Trophoblast cell (in vitro differentiated cells and primary cell): ENCODE measurements around the gene TP53.
A peak's percentile ranks its signal among the peaks of the same experiment; 100 is the strongest.

Experiments used
- DNase-seq, 2 donors: peaks; one replicate each; pipeline ENCODE4 v3.0.0-alpha.2; 2016
- H2AFZ ChIP-seq: 2 replicates; pipeline ENCODE4 v1.6.1; 2013; ENCODE audit warnings: low read length, moderate library complexity, mild to moderate bottlenecking; ENCODE audit not compliant: insufficient read depth, poor library complexity
- H2AK5ac ChIP-seq: 2 replicates; pipeline ENCODE4 v1.6.1; 2013; ENCODE audit warnings: mild to moderate bottlenecking, low read length
- H2BK120ac ChIP-seq: 2 replicates; pipeline ENCODE4 v1.6.1; 2013; ENCODE audit warnings: low read length, mild to moderate bottlenecking, moderate library complexity; ENCODE audit not compliant: insufficient read depth, poor library complexity
- H2BK12ac ChIP-seq: 2 replicates; pipeline ENCODE4 v1.6.1; 2013; ENCODE audit warnings: mild to moderate bottlenecking, low read length, moderate library complexity
- H2BK5ac ChIP-seq: 2 replicates; pipeline ENCODE4 v1.6.1; 2013; ENCODE audit warnings: low read length, low read depth, moderate library complexity, mild to moderate bottlenecking; ENCODE audit not compliant: poor library complexity
- H3K14ac ChIP-seq: 2 replicates; pipeline ENCODE4 v1.6.1; 2013; ENCODE audit warnings: mild to moderate bottlenecking, low read length
- H3K18ac ChIP-seq: 2 replicates; pipeline ENCODE4 v1.6.1; 2013; ENCODE audit warnings: mild to moderate bottlenecking, low read length
- H3K23ac ChIP-seq: 2 replicates; pipeline ENCODE4 v1.6.1; 2013; ENCODE audit warnings: low read length
- H3K27ac ChIP-seq: 2 replicates; pipeline ENCODE4 v1.5.1; 2013; ENCODE audit warnings: low read depth, mild to moderate bottlenecking, inconsistent platforms, low read length, moderate library complexity
- H3K27me3 ChIP-seq: 2 replicates; pipeline ENCODE4 v1.6.1; 2013; ENCODE audit warnings: inconsistent platforms, mild to moderate bottlenecking, low read length, moderate library complexity; ENCODE audit not compliant: insufficient read depth
- H3K36me3 ChIP-seq, 2 experiments: 1 replicate in 1 of 2; 2 replicates in 1 of 2; pipeline ENCODE4 v1.6.1; 2013; ENCODE audit warnings: low read length in 2 of 2, mild to moderate bottlenecking in 2 of 2, moderate library complexity in 1 of 2; ENCODE audit not compliant: insufficient read depth in 2 of 2, control insufficient read depth in 1 of 2
- H3K4ac ChIP-seq: 2 replicates; pipeline ENCODE4 v1.6.1; 2013; ENCODE audit warnings: low read depth, mild to moderate bottlenecking, low read length, moderate library complexity
- H3K4me1 ChIP-seq, 2 experiments: 1 replicate in 1 of 2; 2 replicates in 1 of 2; pipeline ENCODE4 v1.6.1; 2013; ENCODE audit warnings: low read length in 2 of 2, mild to moderate bottlenecking in 2 of 2, moderate library complexity in 1 of 2; ENCODE audit not compliant: insufficient read depth in 2 of 2, control insufficient read depth in 1 of 2
- H3K4me2 ChIP-seq: 2 replicates; pipeline ENCODE4 v1.6.1; 2013; ENCODE audit warnings: inconsistent platforms, mild to moderate bottlenecking, low read length, moderate library complexity
- H3K4me3 ChIP-seq: 2 replicates; pipeline ENCODE4 v1.5.1; 2013; ENCODE audit warnings: mild to moderate bottlenecking, low read depth, low read length, inconsistent platforms
- H3K79me1 ChIP-seq: one replicate; pipeline ENCODE4 v1.6.1; 2013; ENCODE audit warnings: low read length
- H3K79me2 ChIP-seq: 2 replicates; pipeline ENCODE4 v1.6.1; 2013; ENCODE audit warnings: low read length, mild to moderate bottlenecking; ENCODE audit not compliant: control insufficient read depth, insufficient read depth, poor library complexity
- H3K9ac ChIP-seq: 2 replicates; pipeline ENCODE4 v1.6.1; 2013; ENCODE audit warnings: mild to moderate bottlenecking, low read length
- H3K9me3 ChIP-seq: 2 replicates; pipeline ENCODE4 v1.6.1; 2013; ENCODE audit warnings: low read depth, mild to moderate bottlenecking, control low read depth, inconsistent platforms, low read length; ENCODE audit not compliant: insufficient read depth
- H4K12ac ChIP-seq: 2 replicates; pipeline ENCODE4 v1.6.1; 2013; ENCODE audit warnings: low read depth, mild to moderate bottlenecking, low read length, moderate library complexity
- H4K8ac ChIP-seq: 2 replicates; pipeline ENCODE4 v1.6.1; 2013; ENCODE audit warnings: low read depth, mild to moderate bottlenecking, low read length, moderate library complexity
- H4K91ac ChIP-seq: one replicate; pipeline ENCODE4 v1.6.1; 2013; ENCODE audit warnings: low read depth, mild to moderate bottlenecking, low read length, moderate library complexity
- whole genome bisulfite sequencing: extraction: QIAGEN DNeasy Blood & Tissue Kit; methylation state at CpG from one replicate; pipeline ENCODE4 v1.1.7; 2013; ENCODE audit warnings: missing lambda C conversion rate; ENCODE audit not compliant: insufficient read length, insufficient coverage; ENCODE audit errors: extremely low coverage; 5-methylcytosine and 5-hydroxymethylcytosine counted together

Gene TP53

DNA sequence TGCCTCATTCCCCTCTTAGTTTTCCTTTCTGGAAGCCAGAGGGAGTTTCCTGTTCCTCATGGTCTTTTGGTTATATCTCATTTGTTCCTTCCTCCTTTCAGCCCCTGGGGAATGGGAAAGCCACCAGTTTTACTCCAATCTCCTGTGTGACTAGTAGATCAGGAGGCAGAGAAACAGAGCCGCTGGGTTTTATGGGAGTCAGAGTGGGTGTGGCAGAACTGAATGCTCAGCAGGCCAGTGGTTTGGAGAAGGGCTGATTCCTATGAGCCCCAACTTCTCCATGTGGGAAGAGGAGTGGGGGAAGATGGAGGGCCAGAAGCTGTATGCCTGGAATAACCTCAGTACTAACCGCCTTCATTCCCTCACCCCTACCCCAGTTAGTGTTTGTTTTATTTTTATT is 34.3 kb upstream of the TP53 start:
- Histone ChIP-seq H3K9me3 (no peaks in the 10 kb centered on the region), H3K27ac (no peak overlapping the region), H3K9ac (no peak overlapping the region), H3K4me2 (no peak overlapping the region), H3K23ac (no peak overlapping the region), H2AK5ac (no peak overlapping the region), H3K14ac (no peak overlapping the region), H2BK12ac (no peak overlapping the region), H3K27me3 (peaks cover 3% of the 10 kb centered on the region), H3K18ac (no peak overlapping the region), H2BK120ac (no peak overlapping the region), H3K36me3 (no peaks in the 10 kb centered on the region), H4K8ac (no peak overlapping the region), H2AFZ (no peak overlapping the region), H4K91ac (no peak overlapping the region), H3K79me2 (peaks cover 2% of the 10 kb centered on the region), H4K12ac (no peak overlapping the region), H3K79me1 (peaks cover 8% of the 10 kb centered on the region), H2BK5ac (no peak overlapping the region), H3K4me1 (peaks cover 0 to 2% of the 10 kb centered on the region in 2 experiments), H3K4ac (no peak overlapping the region), H3K4me3 (no peak overlapping the region)
- no peak for DNase-seq
- WGBS, result no CpG with 5 or more reads among the region's 2 CpGs

GRCh38 chr17:7720125-7720524 is 32.8 kb upstream of the TP53 start:
- Histone ChIP-seq H3K14ac (no peak overlapping the region), H3K23ac (no peak overlapping the region), H3K18ac (no peak overlapping the region), H3K79me1 (peaks cover 8% of the 10 kb centered on the region), H4K8ac (no peak overlapping the region), H3K4ac (no peak overlapping the region), H3K36me3 (no peaks in the 10 kb centered on the region), H2BK120ac (no peak overlapping the region), H3K79me2 (peaks cover 2% of the 10 kb centered on the region), H3K9ac (no peak overlapping the region), H2BK5ac (no peak overlapping the region), H3K4me2 (no peak overlapping the region), H2AK5ac (no peak overlapping the region), H2AFZ (no peak overlapping the region), H3K4me1 (peaks cover 2 to 6% of the 10 kb centered on the region in 2 experiments), H3K4me3 (no peak overlapping the region), H4K91ac (no peak overlapping the region), H2BK12ac (no peak overlapping the region), H3K9me3 (no peaks in the 10 kb centered on the region), H3K27ac (no peak overlapping the region), H3K27me3 (peaks cover 3% of the 10 kb centered on the region), H4K12ac (no peak overlapping the region)
- DNase-seq, result no peak
- no CpG with 5 or more reads among the region's 4 CpGs for WGBS

- Histone ChIP-seq H3K27ac (no peak overlapping the region), H3K23ac (no peak overlapping the region), H3K14ac (no peak overlapping the region), H4K91ac (no peak overlapping the region), H2BK5ac (no peak overlapping the region), H3K4me2 (no peak overlapping the region), H3K4me3 (no peak overlapping the region), H3K9ac (no peak overlapping the region), H3K4me1 (peaks cover 2 to 6% of the 10 kb centered on the region in 2 experiments), H4K12ac (no peak overlapping the region), H3K79me2 (peaks cover 2% of the 10 kb centered on the region), H3K27me3 (peaks cover 3% of the 10 kb centered on the region), H3K4ac (no peak overlapping the region), H3K79me1 (peaks cover 8% of the 10 kb centered on the region), H2AFZ (no peak overlapping the region), H4K8ac (no peak overlapping the region), H2BK120ac (no peak overlapping the region), H3K36me3 (no peaks in the 10 kb centered on the region), H3K18ac (no peak overlapping the region), H3K9me3 (no peaks in the 10 kb centered on the region), H2AK5ac (no peak overlapping the region), H2BK12ac (no peak overlapping the region)
- no CpG with 5 or more reads among the region's 9 CpGs for WGBS
- no peak for DNase-seq
Measured at GRCh38 chr17:7719661-7720060, 32.4 kb upstream of the TP53 start.

- DNase-seq, result no peak
- H3K4me3 ChIP-seq, result peak overlapping the region; percentile 34
- peaks cover 8% of the 10 kb centered on the region for H3K79me1 ChIP-seq
- H3K27ac ChIP-seq, result no peak overlapping the region
- H3K14ac ChIP-seq, result no peak overlapping the region
- no peak overlapping the region for H3K18ac ChIP-seq
- no peak overlapping the region for H2BK12ac ChIP-seq
- H2BK5ac ChIP-seq, result no peak overlapping the region
- no peak overlapping the region for H3K23ac ChIP-seq
- peak overlapping the region; percentile 75 for H3K4me2 ChIP-seq
- H3K79me2 ChIP-seq, result peaks cover 2% of the 10 kb centered on the region
- H2BK120ac ChIP-seq, result no peak overlapping the region
- H3K9ac ChIP-seq, result no peak overlapping the region
- no peak overlapping the region for H4K12ac ChIP-seq
- no peaks in the 10 kb centered on the region for H3K36me3 ChIP-seq
- H3K4ac ChIP-seq, result no peak overlapping the region
- no peaks in the 10 kb centered on the region for H3K9me3 ChIP-seq
- H4K91ac ChIP-seq, result no peak overlapping the region
- H4K8ac ChIP-seq, result no peak overlapping the region
- H3K27me3 ChIP-seq, result peaks cover 3% of the 10 kb centered on the region
- H2AK5ac ChIP-seq, result no peak overlapping the region
- H3K4me1 ChIP-seq, result peaks cover 2 to 6% of the 10 kb centered on the region in 2 experiments
- no CpG with 5 or more reads among the region's 16 CpGs for WGBS
- peak overlapping the region; percentile 98 for H2AFZ ChIP-seq
Measured at GRCh38 chr17:7717756-7718350, 30.6 kb upstream of the TP53 start.
